HepG2 (cell line): ENCODE measurements around the gene ALX1. TPM values are rescaled to one million over a fixed set of nuclear protein-coding genes. Genes with fewer than 3 reads are reported as not detected.

ENCODE experiments used
- BRD4 ChIP-seq: sonication (generic); formaldehyde crosslinking; IDR thresholded peaks from 2 replicates; pipeline ENCODE4 v1.4.0; 2020; ENCODE audit warnings: missing genetic modification reagents
- CBFB ChIP-seq: sonication (generic); formaldehyde crosslinking; IDR thresholded peaks from 2 replicates; pipeline ENCODE4 v1.4.0; 2020; ENCODE audit warnings: missing genetic modification reagents
- ELF1 ChIP-seq: sonication (generic); formaldehyde crosslinking; IDR thresholded peaks from 2 replicates; pipeline ENCODE4 v1.4.0; 2020; ENCODE audit warnings: missing genetic modification reagents
- GABPB1 ChIP-seq: IDR thresholded peaks from 2 replicates; pipeline ENCODE4 v1.6.1; 2016; ENCODE audit warnings: mild to moderate bottlenecking, missing genetic modification reagents, moderate library complexity, missing compliant biosample characterization
- KLF15 ChIP-seq: sonication (generic); formaldehyde crosslinking; IDR thresholded peaks from 2 replicates; pipeline ENCODE4 v1.8.1; 2023; ENCODE audit warnings: borderline replicate concordance, mild to moderate bottlenecking, inconsistent platforms, missing genetic modification reagents, mixed read lengths
- NR3C1 ChIP-seq: sonication (generic); formaldehyde crosslinking; IDR thresholded peaks from 2 replicates; pipeline ENCODE4 v1.4.0; 2020; ENCODE audit warnings: missing genetic modification reagents
- TSC22D2 ChIP-seq: sonication (generic); formaldehyde crosslinking; IDR thresholded peaks from 2 replicates; pipeline ENCODE4 v1.5.1; 2020; ENCODE audit warnings: missing genetic modification reagents, mild to moderate bottlenecking, borderline replicate concordance
- U2AF2 ChIP-seq: fragments of 200-400 bp; formaldehyde crosslinking; IDR thresholded peaks from 2 replicates; pipeline ENCODE4 v1.6.1; 2017; ENCODE audit warnings: low read depth, mild to moderate bottlenecking, low read length
- ZNF205 ChIP-seq: IDR thresholded peaks from 2 replicates; pipeline ENCODE4 v1.6.1; 2018; ENCODE audit warnings: missing biosample characterization, missing genetic modification reagents
- ZNF282 ChIP-seq: fragments of 450-650 bp; IDR thresholded peaks from 2 replicates; pipeline ENCODE4 v1.6.1; 2018; ENCODE audit not compliant: partially characterized antibody
- polyA plus RNA-seq, 8 experiments: library from polyadenylated mRNA; depleted of rRNA in 3 of 8; stranded (reverse) in 7 of 8; unstranded in 1 of 8; fragments of >200 nt; fragmentation: Illumina TruSeq in 4 of 8; extraction: Trizol in 4 of 8; gene quantifications; 2 replicates each; pipeline versions ENCODE4 v1.2.1 to v1.2.3, GENCODE V29; 2011 to 2016; ENCODE audit warnings: low read depth in 4 of 8, missing spikeins in 1 of 8, mixed read lengths in 1 of 8; ENCODE audit not compliant: insufficient read depth in 1 of 8
- total RNA-seq, 5 experiments: library from RNA; depleted of rRNA; stranded (reverse); fragments of >200 nt; fragmentation: Illumina TruSeq; extraction: Trizol; gene quantifications; 2 replicates each; pipeline ENCODE4 v1.2.3, GENCODE V29; 2016; ENCODE audit warnings: low read depth in 1 of 5
- TF ChIP-seq, protein P1 (sequence below): sonication (generic); formaldehyde crosslinking; IDR thresholded peaks from 2 replicates; pipeline ENCODE4 v1.4.0; 2020; ENCODE audit warnings: missing genetic modification reagents, mild to moderate bottlenecking, borderline replicate concordance
- TF ChIP-seq, protein P2 (sequence below): sonication (generic); formaldehyde crosslinking; IDR thresholded peaks from 2 replicates; pipeline ENCODE4 v1.9.0; 2021; ENCODE audit warnings: missing genetic modification reagents, borderline replicate concordance

The ALX1 gene
- total and polyA plus RNA-seq, 2 of the 13 experiments (the other 11 are each of a cell fraction or from before 2014, with no cell fraction given) = not detected

DNA sequence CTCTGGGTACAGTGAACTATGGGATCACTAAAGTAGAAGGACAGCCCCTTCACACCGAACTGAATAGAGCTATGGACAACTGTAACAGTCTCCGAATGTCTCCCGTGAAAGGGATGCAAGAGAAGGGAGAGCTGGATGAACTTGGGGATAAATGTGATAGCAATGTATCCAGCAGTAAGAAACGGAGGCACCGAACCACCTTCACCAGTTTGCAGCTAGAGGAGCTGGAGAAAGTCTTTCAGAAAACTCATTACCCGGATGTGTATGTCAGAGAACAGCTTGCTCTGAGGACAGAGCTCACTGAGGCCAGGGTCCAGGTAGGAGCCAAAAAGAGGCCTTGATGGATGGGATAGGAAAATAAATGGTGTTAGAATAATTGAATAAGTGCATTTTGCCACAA lies 3.5 kb downstream of the ALX1 start (continued):
- TF ChIP-seq, protein P1, sequence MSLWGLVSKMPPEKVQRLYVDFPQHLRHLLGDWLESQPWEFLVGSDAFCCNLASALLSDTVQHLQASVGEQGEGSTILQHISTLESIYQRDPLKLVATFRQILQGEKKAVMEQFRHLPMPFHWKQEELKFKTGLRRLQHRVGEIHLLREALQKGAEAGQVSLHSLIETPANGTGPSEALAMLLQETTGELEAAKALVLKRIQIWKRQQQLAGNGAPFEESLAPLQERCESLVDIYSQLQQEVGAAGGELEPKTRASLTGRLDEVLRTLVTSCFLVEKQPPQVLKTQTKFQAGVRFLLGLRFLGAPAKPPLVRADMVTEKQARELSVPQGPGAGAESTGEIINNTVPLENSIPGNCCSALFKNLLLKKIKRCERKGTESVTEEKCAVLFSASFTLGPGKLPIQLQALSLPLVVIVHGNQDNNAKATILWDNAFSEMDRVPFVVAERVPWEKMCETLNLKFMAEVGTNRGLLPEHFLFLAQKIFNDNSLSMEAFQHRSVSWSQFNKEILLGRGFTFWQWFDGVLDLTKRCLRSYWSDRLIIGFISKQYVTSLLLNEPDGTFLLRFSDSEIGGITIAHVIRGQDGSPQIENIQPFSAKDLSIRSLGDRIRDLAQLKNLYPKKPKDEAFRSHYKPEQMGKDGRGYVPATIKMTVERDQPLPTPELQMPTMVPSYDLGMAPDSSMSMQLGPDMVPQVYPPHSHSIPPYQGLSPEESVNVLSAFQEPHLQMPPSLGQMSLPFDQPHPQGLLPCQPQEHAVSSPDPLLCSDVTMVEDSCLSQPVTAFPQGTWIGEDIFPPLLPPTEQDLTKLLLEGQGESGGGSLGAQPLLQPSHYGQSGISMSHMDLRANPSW (CRISPR knock-in tag) = no peak
- TF ChIP-seq CBFB (CRISPR knock-in tag) = no peak
- no peak for TF ChIP-seq BRD4 (CRISPR knock-in tag)
- no peak for TF ChIP-seq GABPB1
- TF ChIP-seq TSC22D2 (CRISPR knock-in tag) = no peak
- TF ChIP-seq ELF1 (CRISPR knock-in tag) = no peak
- TF ChIP-seq KLF15 (CRISPR knock-in tag) = no peak
- TF ChIP-seq ZNF205 (CRISPR knock-in tag) = no peak
- TF ChIP-seq ZNF282 = no peak
- TF ChIP-seq NR3C1 = no peak
- TF ChIP-seq, protein P2, sequence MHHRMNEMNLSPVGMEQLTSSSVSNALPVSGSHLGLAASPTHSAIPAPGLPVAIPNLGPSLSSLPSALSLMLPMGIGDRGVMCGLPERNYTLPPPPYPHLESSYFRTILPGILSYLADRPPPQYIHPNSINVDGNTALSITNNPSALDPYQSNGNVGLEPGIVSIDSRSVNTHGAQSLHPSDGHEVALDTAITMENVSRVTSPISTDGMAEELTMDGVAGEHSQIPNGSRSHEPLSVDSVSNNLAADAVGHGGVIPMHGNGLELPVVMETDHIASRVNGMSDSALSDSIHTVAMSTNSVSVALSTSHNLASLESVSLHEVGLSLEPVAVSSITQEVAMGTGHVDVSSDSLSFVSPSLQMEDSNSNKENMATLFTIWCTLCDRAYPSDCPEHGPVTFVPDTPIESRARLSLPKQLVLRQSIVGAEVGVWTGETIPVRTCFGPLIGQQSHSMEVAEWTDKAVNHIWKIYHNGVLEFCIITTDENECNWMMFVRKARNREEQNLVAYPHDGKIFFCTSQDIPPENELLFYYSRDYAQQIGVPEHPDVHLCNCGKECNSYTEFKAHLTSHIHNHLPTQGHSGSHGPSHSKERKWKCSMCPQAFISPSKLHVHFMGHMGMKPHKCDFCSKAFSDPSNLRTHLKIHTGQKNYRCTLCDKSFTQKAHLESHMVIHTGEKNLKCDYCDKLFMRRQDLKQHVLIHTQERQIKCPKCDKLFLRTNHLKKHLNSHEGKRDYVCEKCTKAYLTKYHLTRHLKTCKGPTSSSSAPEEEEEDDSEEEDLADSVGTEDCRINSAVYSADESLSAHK (CRISPR knock-in tag) = no peak
- TF ChIP-seq U2AF2 = no peak
